ENCODE measurements around the gene SOCS3. TPM values are rescaled to one million over a fixed set of nuclear protein-coding genes. Genes with fewer than 3 reads are reported as not detected.
A peak's percentile ranks its signal among the peaks of the same experiment; 100 is the strongest.

SOCS3 gene
- total RNA-seq, 4 donors from 2014 or later, result 23.7 to 76.5 (median 59.7) TPM

DNA sequence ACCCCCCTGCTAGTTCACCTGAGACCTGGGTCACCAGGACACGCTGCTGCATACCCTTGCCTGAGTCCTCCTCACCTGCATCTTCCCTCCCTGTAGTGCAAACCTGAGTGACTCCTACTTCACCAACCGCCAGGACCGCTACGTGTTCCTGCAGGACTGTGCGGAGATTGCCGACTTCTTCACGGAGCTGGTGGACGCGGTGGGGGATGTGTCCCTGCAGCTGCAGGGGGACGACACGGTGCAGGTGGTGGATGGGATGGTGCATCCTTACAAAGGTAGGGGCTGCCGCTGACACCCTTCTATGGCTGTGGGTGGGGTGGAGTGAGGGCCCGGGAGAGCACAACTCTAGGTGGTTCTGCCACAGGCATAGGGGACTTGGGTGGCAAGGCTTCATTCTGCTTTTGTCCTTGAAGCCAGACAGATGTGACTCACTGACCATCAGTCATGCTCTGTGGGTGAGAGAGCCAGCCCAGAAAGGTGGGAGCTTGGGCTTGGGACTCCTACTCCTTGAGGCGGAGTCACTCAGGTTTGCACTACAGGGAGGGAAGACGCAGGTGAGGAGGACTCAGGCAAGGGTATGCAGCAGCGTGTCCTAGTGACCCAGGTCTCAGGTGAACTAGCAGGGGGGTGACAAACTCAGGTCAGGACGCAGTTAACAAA lies 40.8 kb upstream of the SOCS3 start:
- TF ChIP-seq EP300 (IDR thresholded peaks at IDR 0.05) (no peak), POLR2A (IDR thresholded peaks at IDR 0.05) (no peak)
- TF ChIP-seq, protein P1, sequence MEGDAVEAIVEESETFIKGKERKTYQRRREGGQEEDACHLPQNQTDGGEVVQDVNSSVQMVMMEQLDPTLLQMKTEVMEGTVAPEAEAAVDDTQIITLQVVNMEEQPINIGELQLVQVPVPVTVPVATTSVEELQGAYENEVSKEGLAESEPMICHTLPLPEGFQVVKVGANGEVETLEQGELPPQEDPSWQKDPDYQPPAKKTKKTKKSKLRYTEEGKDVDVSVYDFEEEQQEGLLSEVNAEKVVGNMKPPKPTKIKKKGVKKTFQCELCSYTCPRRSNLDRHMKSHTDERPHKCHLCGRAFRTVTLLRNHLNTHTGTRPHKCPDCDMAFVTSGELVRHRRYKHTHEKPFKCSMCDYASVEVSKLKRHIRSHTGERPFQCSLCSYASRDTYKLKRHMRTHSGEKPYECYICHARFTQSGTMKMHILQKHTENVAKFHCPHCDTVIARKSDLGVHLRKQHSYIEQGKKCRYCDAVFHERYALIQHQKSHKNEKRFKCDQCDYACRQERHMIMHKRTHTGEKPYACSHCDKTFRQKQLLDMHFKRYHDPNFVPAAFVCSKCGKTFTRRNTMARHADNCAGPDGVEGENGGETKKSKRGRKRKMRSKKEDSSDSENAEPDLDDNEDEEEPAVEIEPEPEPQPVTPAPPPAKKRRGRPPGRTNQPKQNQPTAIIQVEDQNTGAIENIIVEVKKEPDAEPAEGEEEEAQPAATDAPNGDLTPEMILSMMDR (IDR thresholded peaks at IDR 0.05), result no peak

DNA sequence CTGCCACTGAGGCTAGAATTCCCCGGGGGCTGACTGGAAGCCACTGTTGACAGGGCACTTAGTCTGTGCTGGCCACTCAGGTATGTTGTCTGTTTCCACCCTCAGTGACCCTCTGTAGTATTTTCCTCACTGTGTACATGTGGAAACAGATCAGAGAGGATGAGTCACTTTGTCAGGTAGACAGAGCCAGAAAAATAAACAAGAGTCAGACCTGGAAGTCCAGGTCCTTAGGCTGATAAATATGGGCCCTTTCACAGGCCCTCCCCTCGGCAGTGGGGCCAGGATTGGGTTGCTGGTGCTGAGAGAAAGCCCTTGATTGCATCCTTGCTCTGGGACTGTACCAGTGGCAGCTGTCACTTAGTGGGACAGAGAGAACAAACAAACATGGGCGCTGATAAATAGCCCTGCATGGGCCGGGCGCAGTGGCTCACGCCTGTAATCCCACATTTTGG lies 39.8 kb upstream of the SOCS3 start:
- no peaks in the 10 kb centered on the region for H3K27me3 ChIP-seq
- DNase-seq (ENCODE audit: low spot score in 2 of 2), result no peak
- WGBS, 2 donors, result 80 to 82% methylated on average over 6 of the region's 6 CpGs
- H3K27ac ChIP-seq, result no peak overlapping the region
- H3K9me3 ChIP-seq, result no peaks in the 10 kb centered on the region
- peaks cover 3 to 96% (median 20%) of the 10 kb centered on the region in 3 donors for H3K36me3 ChIP-seq
- no peak overlapping the region for H3K4me3 ChIP-seq
- TF ChIP-seq POLR2A (IDR thresholded peaks at IDR 0.05) (no peak), EP300 (IDR thresholded peaks at IDR 0.05) (no peak)
- TF ChIP-seq, protein P1 (IDR thresholded peaks at IDR 0.05), result no peak
- peaks cover 0 to 24% (median 7%) of the 10 kb centered on the region in 4 donors for H3K4me1 ChIP-seq

More for the DNA sequence above, 40.8 kb upstream of the SOCS3 start:
- Histone ChIP-seq H3K36me3 (peaks cover 3 to 96% (median 20%) of the 10 kb centered on the region in 3 donors), H3K9me3 (no peaks in the 10 kb centered on the region), H3K27me3 (no peaks in the 10 kb centered on the region), H3K4me3 (no peak overlapping the region), H3K27ac (no peak overlapping the region), H3K4me1 (peaks cover 0 to 24% (median 7%) of the 10 kb centered on the region in 4 donors)
- no peak for DNase-seq (ENCODE audit: low spot score in 2 of 2)
- WGBS, 2 donors, result 88 to 89% methylated on average over 17 of the region's 17 CpGs

DNA sequence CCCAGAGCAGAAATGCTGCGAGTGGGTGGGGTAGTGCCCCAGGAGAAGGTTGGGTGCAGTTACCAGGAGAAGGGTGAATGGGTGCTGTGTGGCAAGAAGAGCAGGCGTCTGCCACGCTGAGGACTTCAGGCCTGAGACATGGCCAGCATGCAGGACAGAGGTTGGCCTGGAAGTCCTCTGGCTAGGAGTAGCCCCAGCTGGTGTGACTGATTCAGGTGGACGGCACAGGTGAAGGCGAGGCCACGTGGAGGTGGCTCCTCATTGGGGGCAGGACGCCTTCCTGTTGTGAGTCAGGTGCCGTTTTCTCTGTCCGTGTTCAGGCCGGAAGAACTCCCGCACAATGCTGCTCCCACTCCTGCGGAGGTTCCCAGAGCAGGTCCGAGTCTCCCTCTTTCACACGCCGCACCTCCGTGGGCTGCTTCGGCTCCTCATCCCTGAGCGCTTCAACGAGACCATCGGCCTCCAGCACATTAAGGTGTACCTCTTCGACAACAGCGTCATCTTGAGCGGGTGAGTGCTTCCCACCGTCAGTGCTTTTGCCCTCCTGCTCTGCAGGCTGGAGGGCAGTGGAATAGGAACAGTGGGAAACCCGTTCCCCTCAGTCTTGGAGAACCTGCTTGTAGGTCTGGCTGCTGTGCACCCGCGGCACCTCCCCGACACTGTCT lies 39.3 kb upstream of the SOCS3 start:
- H3K27me3 ChIP-seq, result no peaks in the 10 kb centered on the region
- DNase-seq (ENCODE audit: low spot score in 2 of 2), result no peak
- H3K4me3 ChIP-seq, result no peak overlapping the region
- no peak overlapping the region for H3K27ac ChIP-seq
- TF ChIP-seq EP300 (IDR thresholded peaks at IDR 0.05) (no peak), POLR2A (IDR thresholded peaks at IDR 0.05) (no peak)
- TF ChIP-seq, protein P1 (IDR thresholded peaks at IDR 0.05), result no peak
- peaks cover 0 to 24% (median 7%) of the 10 kb centered on the region in 4 donors for H3K4me1 ChIP-seq
- no peaks in the 10 kb centered on the region for H3K9me3 ChIP-seq
- 86% methylated on average over 28 of the region's 28 CpGs for WGBS, 2 donors
- H3K36me3 ChIP-seq, result peaks cover 3 to 96% (median 20%) of the 10 kb centered on the region in 3 donors

DNA sequence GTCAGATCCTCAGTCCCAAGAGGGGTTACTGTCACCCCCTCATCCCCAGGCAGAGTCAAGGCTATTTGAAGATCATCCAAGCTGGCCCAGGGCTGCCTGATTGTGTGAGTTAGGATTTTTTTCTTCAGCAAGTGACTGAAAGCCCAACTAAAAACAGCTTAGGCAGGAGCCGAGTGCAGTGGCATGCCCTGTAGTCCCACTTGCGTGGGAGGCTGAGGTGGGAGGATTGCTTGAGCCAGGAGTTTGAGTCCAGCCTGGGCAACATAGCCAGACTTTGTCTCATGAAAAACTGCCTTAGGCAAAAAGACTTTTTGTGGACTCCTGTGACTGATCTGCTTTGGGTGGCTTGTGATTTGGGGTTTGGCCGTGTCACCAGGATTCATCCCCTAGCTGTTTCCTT lies 38.5 kb upstream of the SOCS3 start:
- H3K4me3 ChIP-seq, result no peak overlapping the region
- H3K27ac ChIP-seq, result no peak overlapping the region
- no peak for DNase-seq (ENCODE audit: low spot score in 2 of 2)
- 80 to 83% methylated on average over 3 of the region's 3 CpGs for whole genome bisulfite sequencing, 2 donors
- H3K4me1 ChIP-seq, result peaks cover 0 to 24% (median 7%) of the 10 kb centered on the region in 4 donors
- H3K9me3 ChIP-seq, result no peaks in the 10 kb centered on the region
- H3K36me3 ChIP-seq, result peaks cover 3 to 93% (median 20%) of the 10 kb centered on the region in 3 donors
- TF ChIP-seq EP300 (IDR thresholded peaks at IDR 0.05) (no peak), POLR2A (IDR thresholded peaks at IDR 0.05) (no peak)
- TF ChIP-seq, protein P1 (IDR thresholded peaks at IDR 0.05), result no peak
- no peaks in the 10 kb centered on the region for H3K27me3 ChIP-seq

DNA sequence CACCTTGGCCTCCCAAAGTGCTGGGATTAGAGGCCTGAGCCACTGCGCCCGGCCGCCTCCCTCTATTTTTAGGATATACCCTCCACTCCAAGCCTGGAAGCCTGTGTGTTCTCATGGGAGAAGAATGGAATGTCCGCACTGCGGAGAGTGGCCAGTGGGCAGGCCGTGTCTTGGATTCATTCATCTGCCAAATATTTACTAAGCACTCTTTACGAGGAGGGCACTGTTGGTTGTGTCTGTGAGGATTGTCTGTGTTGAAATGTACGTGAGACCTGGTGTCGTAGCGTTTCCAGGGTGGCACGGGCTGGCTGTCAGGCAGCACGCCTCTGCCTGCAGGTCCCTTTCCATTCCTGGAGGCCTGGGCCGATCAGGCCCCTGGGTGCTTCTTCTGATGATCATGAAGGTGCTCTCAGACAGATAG lies 37.8 kb upstream of the SOCS3 start:
- no peaks in the 10 kb centered on the region for H3K27me3 ChIP-seq
- H3K4me1 ChIP-seq, result peaks cover 0 to 24% (median 7%) of the 10 kb centered on the region in 4 donors
- peak overlapping the region in 2 of 4 donors; percentile 43 to 62 for H3K27ac ChIP-seq
- no peak overlapping the region for H3K4me3 ChIP-seq
- DNase-seq (ENCODE audit: low spot score in 2 of 2), result no peak
- no peak for TF ChIP-seq EP300 (IDR thresholded peaks at IDR 0.05)
- TF ChIP-seq POLR2A (IDR thresholded peaks at IDR 0.05), result no peak
- TF ChIP-seq, protein P1 (IDR thresholded peaks at IDR 0.05), result no peak
- no peaks in the 10 kb centered on the region for H3K9me3 ChIP-seq
- 51 to 52% methylated on average over 12 of the region's 13 CpGs for WGBS, 2 donors
- H3K36me3 ChIP-seq, result peaks cover 3 to 91% (median 20%) of the 10 kb centered on the region in 3 donors

Measured in tibial nerve (tissue), 4 donors.